ENCODE data around the gene BCL2L14. TPM values are rescaled to one million over a fixed set of nuclear protein-coding genes. Genes with fewer than 3 reads are reported as not detected.
A peak's percentile ranks its signal among the peaks of the same experiment; 100 is the strongest.

The BCL2L14 gene
- total and polyA plus RNA-seq, 2 of the 13 experiments (the other 11 are each of a cell fraction or from before 2014, with no cell fraction given), result 0.11 TPM; not detected in 1

DNA sequence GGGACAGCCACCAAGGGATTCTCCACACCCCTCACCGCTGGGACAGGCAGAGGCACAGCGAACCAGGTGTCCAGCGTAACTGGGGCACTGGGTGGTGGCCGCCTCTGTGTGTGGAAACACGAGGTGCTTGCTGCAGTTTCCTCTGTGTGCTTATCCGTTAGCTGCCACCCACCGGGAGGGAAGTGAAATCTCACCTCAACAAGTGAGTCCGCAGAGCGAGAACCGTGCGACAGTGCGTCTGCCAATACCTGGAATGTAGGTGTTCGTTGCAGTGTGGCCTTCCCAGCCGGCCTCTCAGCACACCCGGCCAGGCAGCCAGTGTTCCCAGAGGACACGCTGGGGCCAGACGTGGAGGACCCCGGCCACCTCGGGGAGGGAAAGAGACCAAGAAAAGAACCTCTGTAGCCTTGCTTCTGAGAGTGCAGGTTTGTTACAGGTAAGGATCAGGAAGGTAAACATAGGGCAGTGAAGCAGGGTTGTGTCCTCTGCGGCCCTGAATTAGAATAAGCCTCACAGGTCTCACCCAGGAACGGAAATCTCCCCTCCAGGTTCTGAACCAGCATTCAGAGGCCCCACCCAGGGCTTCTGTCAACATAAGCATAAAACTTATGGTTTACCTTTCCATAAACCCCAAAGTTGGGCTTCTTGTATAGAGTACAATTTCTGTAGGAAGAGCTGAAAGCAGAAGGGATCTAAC lies 1.5 kb downstream of the BCL2L14 start (continued):
- TF ChIP-seq, protein P1, sequence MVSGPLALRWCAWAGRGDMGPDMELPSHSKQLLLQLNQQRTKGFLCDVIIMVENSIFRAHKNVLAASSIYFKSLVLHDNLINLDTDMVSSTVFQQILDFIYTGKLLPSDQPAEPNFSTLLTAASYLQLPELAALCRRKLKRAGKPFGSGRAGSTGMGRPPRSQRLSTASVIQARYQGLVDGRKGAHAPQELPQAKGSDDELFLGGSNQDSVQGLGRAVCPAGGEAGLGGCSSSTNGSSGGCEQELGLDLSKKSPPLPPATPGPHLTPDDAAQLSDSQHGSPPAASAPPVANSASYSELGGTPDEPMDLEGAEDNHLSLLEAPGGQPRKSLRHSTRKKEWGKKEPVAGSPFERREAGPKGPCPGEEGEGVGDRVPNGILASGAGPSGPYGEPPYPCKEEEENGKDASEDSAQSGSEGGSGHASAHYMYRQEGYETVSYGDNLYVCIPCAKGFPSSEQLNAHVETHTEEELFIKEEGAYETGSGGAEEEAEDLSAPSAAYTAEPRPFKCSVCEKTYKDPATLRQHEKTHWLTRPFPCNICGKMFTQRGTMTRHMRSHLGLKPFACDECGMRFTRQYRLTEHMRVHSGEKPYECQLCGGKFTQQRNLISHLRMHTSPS (CRISPR knock-in tag; IDR thresholded peaks at IDR 0.05; ENCODE audit: low read depth), result no peak
- TF ChIP-seq PAWR (CRISPR knock-in tag; IDR thresholded peaks at IDR 0.05; ENCODE audit: borderline replicate concordance) (no peak), SMARCC2 (IDR thresholded peaks at IDR 0.05) (no peak), MBD4 (IDR thresholded peaks at IDR 0.05; ENCODE audit: borderline replicate concordance, low read length) (no peak), ZNF441 (CRISPR knock-in tag; IDR thresholded peaks at IDR 0.05; ENCODE audit: borderline replicate concordance) (no peak), ZKSCAN1 (IDR thresholded peaks at IDR 0.05; ENCODE audit: low read length) (no peak), ZNF230 (CRISPR knock-in tag; IDR thresholded peaks at IDR 0.05) (no peak), GATA4 (IDR thresholded peaks at IDR 0.05; ENCODE audit: borderline replicate concordance, low read depth) (no peak), ZNF224 (CRISPR knock-in tag; IDR thresholded peaks at IDR 0.05) (0 out of 2 replicates have a peak, but pooled peaks have one; percentile 58), RFXANK (CRISPR knock-in tag; IDR thresholded peaks at IDR 0.05) (no peak), TGIF2 (CRISPR knock-in tag; IDR thresholded peaks at IDR 0.05) (no peak), KDM3A (CRISPR knock-in tag; IDR thresholded peaks at IDR 0.05; ENCODE audit: low read depth) (no peak), ZFY (CRISPR knock-in tag; IDR thresholded peaks at IDR 0.05) (0 out of 2 replicates have a peak, but pooled peaks have one; percentile 33), ZNF781 (CRISPR knock-in tag; IDR thresholded peaks at IDR 0.05; ENCODE audit: borderline replicate concordance, not compliant biosample characterization) (no peak), U2AF2 (IDR thresholded peaks at IDR 0.05; ENCODE audit: low read depth, low read length) (no peak), ASH2L (IDR thresholded peaks at IDR 0.05; ENCODE audit: insufficient read length, low read depth, low read length) (no peak), ZNF776 (CRISPR knock-in tag; IDR thresholded peaks at IDR 0.05) (no peak)
- TF ChIP-seq, protein P2, sequence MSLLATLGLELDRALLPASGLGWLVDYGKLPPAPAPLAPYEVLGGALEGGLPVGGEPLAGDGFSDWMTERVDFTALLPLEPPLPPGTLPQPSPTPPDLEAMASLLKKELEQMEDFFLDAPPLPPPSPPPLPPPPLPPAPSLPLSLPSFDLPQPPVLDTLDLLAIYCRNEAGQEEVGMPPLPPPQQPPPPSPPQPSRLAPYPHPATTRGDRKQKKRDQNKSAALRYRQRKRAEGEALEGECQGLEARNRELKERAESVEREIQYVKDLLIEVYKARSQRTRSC (CRISPR knock-in tag; IDR thresholded peaks at IDR 0.05; ENCODE audit: low read depth), result no peak
- TF ChIP-seq, protein P3, sequence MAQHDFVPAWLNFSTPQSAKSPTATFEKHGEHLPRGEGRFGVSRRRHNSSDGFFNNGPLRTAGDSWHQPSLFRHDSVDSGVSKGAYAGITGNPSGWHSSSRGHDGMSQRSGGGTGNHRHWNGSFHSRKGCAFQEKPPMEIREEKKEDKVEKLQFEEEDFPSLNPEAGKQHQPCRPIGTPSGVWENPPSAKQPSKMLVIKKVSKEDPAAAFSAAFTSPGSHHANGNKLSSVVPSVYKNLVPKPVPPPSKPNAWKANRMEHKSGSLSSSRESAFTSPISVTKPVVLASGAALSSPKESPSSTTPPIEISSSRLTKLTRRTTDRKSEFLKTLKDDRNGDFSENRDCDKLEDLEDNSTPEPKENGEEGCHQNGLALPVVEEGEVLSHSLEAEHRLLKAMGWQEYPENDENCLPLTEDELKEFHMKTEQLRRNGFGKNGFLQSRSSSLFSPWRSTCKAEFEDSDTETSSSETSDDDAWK (CRISPR knock-in tag; IDR thresholded peaks at IDR 0.05), result no peak
- TF ChIP-seq, protein P4, sequence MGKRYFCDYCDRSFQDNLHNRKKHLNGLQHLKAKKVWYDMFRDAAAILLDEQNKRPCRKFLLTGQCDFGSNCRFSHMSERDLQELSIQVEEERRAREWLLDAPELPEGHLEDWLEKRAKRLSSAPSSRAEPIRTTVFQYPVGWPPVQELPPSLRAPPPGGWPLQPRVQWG (CRISPR knock-in tag; IDR thresholded peaks at IDR 0.05; ENCODE audit: borderline replicate concordance, low read depth), result no peak
- TF ChIP-seq, protein P5, sequence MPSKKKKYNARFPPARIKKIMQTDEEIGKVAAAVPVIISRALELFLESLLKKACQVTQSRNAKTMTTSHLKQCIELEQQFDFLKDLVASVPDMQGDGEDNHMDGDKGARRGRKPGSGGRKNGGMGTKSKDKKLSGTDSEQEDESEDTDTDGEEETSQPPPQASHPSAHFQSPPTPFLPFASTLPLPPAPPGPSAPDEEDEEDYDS (CRISPR knock-in tag; IDR thresholded peaks at IDR 0.05), result no peak
